HG03571 (cell line): ENCODE data around the gene AHCYL1.
"Not testable (repeated sequence)": the region's sequence is repeated elsewhere in the genome, so short reads cannot be mapped to it uniquely, and the experiment has no call there.

Source experiments
- ATAC-seq: cut with Tn5 transposase; IDR thresholded peaks from one replicate; pipeline ENCODE4 v1.9.1; 2021; ENCODE audit not compliant: unreplicated experiment

Gene AHCYL1

DNA sequence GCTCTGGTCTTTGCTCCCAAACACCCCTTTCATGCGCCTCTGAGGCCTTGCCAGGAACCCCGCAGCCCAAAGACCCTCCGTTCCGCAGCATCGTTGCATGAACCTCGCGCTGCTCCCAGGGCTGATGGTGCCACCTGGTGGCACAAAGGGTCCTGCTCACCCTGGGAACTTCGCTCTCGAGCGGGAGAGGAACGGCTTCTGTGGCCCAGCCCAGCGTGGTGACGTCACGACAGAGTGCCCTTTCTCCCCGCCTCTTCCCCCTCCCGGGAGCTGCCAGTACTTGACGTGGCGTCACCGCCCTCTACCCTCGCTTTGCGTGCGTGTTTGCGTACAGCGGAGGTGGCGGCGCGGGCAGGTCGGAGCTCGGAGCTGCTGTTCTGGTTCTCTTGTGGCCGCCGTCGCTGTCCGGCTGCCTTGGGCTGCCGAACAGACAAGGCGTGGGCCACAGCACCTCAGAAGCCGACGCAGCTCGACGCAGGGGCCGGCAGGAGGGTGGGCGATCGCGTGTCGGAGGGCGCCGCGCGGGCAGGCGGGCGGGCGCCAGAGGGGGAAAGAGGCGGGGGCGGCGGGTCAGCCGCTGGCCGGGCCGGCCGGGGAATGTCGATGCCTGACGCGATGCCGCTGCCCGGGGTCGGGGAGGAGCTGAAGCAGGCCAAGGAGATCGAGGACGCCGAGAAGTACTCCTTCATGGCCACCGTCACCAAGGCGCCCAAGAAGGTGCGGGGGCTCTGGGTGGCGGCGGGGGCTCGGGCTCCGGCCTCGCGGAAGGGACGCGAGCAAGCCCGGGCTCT, at the start of gene AHCYL1:
Gene AHCYL1 (plus strand): TSS at position 310 of the 791 bp plus-strand sequence. CDS start 288 bp downstream, at position 598.
- ATAC-seq: peak; percentile 96

DNA sequence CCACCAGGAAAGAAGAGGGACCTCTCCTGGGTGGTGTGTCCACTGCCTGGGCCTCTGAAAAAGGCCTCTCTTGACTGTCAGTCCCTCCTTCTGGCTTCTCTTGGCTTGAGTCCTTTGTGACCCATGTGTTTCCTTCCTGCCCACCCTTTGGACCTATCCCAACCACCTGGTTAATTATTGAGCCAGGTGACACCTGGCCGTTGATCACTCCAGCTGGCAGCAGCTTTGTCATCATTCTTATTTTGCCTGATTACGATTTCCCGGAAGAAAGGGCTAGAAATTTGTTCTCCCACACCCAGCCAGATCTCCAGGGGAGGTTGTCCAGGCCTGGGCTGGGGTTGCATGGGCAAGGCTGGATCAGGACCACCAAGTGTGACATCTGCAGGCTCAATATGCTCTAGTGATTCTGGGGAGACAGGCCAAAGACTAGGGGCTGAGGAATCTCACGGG, 49.1 kb upstream of the AHCYL1 start:
- no peak for ATAC-seq

DNA sequence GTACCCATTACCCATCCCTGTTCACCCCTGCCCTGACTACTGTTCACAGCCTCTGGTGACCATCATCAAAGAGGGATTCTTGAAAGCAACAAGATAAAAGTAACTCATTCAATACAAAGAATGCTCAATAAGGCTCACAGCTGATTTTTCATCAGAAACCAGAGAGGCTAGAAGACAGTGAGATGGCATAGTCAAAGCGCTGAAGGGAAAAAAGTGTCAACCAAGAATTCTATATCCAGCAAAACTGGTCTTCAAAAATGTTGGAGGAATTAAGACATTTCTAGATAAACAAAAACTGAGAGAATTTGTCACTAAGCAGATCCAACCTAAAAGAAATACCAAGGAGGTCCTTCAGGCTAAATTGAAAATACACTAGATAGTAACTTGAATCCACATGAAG, 46.8 kb upstream of the AHCYL1 start:
- ATAC-seq: no peak

DNA sequence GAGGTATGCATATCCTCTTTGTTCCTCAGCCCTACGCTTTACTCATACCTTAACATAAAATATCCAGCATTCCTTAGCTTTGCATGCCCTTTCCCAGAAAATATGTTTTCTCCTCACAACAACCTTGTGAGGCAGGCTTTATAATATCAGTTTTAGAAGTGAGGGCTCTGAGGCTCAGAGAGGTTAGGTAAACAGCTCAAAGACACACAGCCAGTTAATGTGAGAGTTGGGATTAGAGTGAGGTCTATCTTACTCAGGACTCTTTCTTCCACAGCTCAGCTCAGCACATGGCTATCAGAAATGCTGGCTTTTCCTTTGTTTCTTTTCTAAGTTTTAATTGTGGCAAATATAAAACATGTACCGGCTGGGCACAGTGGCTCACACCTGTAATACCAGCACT, 46.0 kb upstream of the AHCYL1 start:
- ATAC-seq: no peak

DNA sequence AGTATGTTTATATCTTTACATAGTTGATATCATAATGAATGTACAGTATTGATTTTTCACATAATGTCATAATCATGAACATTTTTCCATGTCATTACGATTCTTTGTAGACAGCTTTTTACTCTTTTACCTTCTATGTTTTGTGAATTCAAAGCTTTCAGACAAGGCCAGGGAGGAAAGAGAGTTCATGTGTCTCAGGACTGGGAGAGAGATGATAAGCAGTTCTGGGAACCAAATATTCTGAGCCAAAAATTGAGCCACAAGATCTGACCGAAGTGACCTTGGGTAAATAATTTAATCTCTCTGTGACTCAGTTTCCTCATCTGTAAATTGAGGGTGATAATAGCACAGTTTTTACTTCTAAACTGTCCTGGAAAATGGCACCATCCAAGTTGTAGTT, 42.1 kb upstream of the AHCYL1 start:
- no peak for ATAC-seq

DNA sequence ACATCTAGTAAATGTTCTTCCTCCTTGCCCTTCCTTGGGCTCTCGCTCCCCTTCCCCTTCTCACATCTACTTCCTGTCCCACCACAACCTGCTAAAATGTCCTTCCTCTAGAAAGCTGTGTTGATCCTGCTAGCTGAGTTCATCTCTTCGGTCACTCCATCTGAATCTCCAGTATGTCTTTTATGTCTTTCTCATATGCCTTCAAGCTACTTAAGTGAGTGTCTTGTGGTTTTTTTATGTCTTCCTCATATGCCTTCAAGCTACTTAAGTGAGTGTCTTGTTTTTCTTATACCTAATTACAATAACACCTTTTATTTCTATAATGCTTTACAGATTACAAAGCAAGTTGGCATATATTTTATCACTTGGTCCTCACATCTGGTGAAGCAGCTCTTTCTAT, 40.0 kb upstream of the AHCYL1 start:
- ATAC-seq: no peak

DNA sequence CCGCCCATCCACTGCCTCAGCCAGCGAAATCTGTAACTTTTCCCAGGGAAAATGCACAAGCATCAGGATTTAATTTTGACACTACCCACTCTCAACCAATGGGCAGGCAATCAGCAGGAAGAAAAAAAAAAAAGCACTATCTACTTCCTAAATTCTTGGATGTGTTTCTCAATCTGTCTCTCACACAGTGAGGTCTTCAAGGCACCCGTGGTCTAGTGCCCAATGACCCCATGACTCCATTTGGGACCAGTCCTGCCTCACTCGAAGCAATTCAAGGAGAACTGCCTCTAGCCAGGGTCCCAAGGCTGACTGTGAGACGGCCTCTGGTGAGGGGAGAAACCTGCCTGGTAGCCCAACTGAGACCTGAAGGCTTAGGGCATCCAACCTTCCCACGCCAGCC, 38.1 kb upstream of the AHCYL1 start:
- ATAC-seq: no peak

DNA sequence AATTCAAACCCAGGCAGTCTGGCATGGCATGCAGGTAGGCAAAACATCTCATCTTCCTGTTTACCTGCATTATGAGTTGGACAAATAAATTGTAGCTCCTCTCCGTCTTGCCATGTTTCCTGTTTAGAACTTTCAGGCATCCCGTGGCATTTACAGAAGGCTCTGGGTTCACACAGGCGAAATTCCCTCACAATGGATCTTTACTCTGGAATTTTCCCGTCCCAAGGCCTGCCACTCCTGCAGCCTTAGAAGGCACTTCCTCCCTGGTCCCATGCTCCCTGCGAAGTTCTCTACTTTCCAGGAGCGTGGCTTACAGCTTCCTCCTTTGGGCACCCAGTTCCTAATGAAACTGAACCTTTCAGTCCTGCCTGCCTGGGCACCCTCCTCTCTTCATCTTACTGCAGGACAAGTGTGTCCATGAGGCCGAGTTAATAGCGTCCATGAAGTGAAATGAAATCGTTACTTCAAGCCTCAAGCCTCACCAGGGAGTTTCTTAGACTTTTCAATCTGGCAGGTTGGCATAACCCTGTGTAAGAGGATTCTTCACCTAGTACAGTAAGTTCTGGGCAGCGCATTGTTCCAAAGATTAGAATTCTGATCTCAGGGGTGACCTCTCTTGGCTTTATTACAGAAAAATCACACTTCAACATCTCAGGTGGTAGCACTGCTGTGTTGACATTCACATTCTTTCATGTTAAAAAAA, 36.8 kb upstream of the AHCYL1 start:
- ATAC-seq: no peak

DNA sequence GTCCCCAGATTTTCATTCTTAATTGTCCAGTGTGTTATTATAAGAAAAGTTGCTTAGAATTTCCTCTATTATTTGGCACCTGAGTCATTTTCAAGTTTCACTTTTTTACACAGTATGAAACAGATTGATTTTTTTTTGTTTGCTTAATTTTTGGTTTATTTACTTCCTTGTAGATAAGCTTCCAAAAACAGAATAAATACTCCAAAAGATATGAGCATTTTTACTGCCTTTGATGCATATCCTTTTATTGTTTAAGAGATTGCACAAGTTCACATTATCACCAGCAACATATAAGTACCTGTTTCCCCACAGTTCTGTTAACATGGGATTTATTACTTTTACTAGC, 36.3 kb upstream of the AHCYL1 start:
- no peak for ATAC-seq

DNA sequence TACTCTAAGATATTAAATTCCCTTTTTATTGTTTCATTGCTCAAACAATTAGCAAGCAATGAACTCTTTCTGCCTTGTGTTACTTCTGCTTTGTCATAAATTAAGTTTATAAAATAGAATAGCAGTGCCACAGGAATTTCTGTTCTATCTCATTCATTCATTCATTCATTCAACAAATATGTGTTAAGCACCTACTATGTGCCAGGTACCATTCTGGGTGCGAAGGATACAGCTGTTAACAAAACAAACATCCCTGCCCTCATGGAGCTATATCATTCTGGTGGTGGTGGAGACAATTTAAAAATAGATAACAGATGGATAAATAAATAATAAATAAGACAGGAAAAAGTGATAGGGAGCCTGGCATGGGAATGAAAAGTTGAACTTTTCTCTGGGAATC, 34.5 kb upstream of the AHCYL1 start:
- no peak for ATAC-seq

DNA sequence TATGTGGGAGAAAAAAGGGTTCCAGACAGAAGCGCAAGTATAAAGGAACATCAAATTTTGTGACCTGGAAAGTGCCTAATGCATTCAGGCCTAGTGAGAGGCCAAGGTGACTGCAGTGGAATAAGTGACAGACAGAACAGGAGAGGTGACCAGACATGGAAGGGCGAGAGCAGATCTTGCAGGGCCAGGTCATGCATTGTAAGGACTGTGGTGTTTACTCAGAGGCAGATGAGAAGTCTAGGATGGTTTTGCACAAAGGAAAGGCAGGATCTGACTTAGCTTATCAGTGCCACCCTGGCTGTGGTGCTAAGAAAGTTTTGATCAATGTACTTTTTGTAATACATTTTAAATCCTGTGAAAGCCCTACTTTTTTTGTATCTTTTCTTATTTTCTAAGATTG, 34.1 kb upstream of the AHCYL1 start:
- no peak for ATAC-seq

DNA sequence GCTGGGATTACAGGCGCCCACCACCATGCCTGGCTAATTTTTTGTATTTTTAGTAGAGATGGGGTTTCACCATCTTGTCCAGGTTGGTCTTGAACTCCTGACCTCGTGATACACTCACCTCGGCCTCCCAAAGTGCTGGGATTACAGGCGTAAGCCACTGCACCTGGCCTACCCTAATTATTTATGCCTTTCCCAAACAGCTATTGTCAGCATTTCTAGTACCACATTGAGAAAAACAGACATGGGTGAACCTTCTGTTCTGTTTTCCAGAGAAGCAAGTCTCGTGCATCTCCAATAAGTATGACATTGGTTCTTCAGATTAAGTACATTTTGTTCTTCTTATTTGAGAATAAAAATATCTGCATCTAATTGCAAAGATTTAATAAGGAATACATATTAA, 33.1 kb upstream of the AHCYL1 start:
- ATAC-seq: not testable (repeated sequence)

DNA sequence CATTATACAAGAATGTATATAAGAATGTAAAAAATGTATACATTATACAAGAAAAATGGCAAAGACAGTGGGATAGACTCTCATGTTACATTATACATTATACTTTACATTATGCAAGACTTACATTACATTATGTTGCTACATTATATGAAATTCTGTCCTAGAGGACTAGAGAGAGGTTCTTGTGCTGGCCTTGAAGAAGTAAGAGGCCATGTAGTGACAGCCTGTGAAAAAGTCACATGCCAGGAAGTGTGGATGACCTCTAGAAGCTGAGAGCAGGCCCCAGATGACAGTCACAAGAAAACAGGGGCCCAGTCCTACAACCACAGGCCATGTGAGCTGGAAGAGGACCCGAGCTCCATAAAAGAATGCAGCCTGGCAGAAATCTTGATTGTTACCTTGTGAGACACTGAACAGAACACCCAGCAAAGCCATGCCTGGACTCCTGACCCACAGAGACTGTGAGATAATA, 30.5 kb upstream of the AHCYL1 start:
- ATAC-seq: no peak

DNA sequence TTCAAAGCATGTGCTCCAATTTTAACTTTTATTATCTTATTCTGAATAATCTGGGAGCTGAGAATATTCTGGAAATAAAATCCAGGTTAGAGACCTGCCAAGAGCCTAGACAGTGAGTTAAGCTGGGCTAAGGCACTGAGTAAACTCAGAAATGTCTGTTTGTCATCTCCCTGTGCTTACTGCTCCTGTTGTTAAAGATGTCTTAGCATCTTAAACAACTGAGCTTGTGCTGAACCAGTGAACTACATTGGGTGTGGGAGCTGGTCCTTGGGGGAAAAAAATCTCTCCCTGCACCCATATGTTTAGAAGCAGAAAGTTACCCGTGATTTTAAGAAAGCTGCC, 25.0 kb upstream of the AHCYL1 start:
- no peak for ATAC-seq

DNA sequence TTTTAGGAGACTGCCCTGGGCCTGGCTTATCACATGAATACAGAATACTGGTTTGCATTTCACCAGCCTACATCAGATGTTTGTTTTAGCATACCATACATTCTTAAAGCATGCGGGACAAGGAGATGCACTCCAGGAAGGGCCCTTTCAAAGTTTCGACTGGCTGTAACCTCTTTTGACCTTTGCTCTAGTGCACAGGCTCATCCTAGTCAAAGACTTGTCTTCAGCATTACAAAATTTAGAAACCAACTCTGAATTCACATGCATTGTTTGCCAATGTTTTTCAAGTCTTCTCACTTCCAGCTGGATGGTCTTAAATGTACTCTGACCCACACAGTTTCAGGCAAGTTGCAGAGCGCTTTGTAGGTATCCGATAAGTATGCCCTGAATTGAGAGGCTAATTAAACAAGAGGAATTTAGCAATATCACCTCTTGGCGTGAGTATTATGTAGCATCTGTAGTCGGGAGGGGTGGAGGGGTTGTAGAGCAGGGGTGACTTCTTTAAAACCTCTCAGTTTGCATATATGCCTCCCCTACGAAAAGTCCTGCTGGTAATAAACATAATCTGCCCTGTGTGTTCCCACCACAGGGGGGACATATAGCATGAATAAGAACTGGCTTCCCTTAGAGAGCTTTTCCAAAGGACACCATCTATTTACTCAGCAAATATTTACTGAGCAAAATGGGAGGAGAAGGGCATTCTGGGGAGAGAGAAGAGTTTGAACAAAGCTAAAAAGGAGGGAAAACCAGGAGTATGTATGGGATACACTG, 24.4 kb upstream of the AHCYL1 start:
- ATAC-seq: no peak

DNA sequence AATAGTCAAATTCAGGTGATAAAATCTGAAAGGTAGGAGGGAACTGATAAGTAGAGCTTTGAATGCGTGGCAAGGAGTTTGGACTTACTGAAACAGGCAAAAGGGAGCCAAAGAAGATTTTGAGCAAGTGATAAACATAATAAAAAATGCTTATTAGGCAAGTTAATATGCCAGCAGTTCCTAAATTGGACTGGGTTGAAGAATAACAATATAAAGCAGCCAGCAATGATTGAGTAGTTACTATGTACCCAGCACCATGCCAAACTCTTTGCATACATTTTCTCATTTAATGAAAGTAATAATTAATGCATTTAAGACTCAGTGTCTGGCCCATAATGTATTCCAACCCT, 23.8 kb upstream of the AHCYL1 start:
- ATAC-seq: no peak

DNA sequence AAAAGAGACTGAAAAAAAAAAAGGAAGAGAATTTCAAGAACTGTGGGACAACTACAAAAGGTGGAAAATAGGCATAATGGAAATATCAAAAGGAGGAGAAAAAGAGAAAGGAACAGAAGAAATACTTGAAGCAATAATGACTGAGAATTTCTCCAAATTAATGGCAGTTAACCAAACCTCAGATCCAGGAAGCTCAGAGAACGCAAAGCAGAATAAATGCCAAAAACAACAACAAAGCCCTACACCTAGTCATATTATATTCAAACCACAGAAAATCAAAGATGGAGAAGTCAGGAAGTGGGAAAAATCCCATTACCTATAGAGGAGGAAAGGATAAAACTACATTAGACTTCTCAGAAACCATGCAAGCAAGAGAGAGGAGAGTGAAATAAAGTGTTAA, 20.7 kb upstream of the AHCYL1 start:
- ATAC-seq: no peak

DNA sequence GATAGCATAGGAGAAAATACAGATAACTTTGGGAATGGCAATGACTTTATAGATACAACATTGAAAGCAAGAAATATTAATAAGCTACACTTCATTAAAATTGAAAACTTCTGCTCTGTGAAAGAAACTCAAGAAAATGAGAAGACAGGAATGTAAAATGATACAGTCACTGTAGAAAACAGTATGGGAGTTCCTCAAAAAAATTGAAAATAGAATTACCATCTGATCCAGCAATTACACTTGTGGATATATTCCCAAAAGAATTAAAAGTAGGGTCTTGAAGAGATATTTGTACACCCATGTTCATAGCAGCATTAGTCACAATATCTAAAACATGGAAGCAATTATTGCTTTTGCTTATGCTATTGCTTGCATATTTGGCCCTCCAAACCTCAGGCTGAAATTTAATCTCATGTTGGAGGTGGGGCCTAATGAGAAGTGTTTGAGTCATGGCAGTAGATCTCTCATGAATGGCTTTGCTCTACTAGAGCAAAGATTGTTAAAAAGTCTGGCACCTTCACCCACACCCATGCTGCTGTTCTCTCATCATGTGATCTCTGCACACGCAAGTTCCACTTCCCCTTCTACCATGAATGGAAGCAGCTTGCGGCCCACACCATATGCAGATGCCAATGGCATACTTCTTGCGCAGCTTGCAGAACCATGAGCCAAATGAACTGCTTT, 15.3 kb upstream of the AHCYL1 start:
- ATAC-seq: no peak

DNA sequence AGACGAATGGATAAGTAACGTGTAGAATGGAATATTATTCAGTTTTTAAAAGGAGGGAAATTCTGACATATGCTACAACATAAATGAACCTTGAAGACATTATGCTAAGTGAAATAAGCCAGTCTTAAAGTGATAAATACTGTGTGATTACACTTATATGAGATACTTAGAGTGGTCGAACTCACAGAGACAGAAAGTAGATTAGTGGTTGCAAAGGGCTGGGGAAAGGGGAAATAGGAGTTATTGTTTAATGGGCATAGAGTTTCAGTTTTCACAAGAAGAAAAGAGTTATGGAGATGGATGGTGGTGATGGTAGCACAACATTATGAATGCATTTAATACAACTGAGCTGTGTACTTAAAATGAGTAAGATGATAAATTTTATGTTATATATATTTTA, 14.7 kb upstream of the AHCYL1 start:
- ATAC-seq: no peak

DNA sequence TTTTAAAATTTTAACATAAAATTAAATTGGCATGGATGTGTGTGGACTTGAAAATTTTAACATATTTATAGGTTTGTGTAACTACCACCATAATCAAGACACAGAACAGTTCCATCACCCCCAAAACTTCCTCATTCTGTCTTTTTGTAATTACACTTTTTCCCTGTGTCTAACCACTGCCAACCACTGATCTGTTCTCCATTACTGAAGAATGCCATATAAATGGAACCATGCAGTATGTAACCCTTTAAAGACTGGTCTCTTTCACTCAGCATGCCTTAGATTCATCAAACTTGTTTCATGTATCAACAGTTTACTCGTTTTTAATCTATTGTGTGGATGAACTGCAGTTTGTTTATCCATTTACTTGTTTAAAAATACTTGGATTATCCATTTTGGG, 13.0 kb upstream of the AHCYL1 start:
- no peak for ATAC-seq

DNA sequence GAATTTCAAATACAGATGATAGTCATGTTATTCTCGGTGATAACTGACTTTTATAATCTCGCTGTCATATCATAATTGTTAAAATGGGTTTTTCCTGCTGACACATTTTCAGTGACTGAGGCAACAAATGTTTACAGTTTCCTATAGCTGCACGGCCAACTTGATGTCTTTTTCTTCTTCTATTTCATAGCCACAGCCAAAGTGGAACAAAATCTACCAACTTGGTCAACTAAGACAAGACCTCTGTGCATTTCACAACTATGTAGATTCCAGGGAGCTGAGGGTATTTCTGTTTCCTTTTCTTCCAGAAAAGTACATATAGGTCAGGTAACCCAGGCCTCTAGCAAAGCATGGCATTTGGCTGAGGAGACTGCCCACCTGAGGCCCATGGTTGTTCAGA, 10.4 kb upstream of the AHCYL1 start:
- no peak for ATAC-seq
